Activated CD8-positive, alpha-beta T cell treated with anti-CD3 and anti-CD28 coated beads for 36 hours (primary cell): Measurements from ENCODE around the gene PCAT7. TPM values are rescaled to one million over a fixed set of nuclear protein-coding genes. Genes with fewer than 3 reads are reported as not detected.
"Not testable (repeated sequence)": the region's sequence is repeated elsewhere in the genome, so short reads cannot be mapped to it uniquely, and the experiment has no call there.

Experiments
- ATAC-seq: fragments of 200-7000 bp; cut with Tn5 transposase; one replicate; pipeline ENCODE4 v1.10.0; 2021; ENCODE audit warnings: mild to moderate bottlenecking, moderate library complexity
- CTCF ChIA-PET: fragments of 350-600 bp; sonication (Branson Sonifier 250); formaldehyde crosslinking; loops from one replicate; lab custom pipeline; 2021; ENCODE audit warnings: antibody characterized with exemption; lab: Charles Lee
- POLR2A ChIA-PET: fragments of 350-600 bp; sonication (Branson Sonifier 250); formaldehyde crosslinking; loops from one replicate; lab custom pipeline; 2021; ENCODE audit warnings: antibody characterized with exemption; lab: Charles Lee
- DNase-seq: peaks from one replicate; pipeline ENCODE4 v3.0.0-alpha.2; 2020
- H3K27ac Mint-ChIP-seq: one replicate; pipeline ENCODE4 v1.8.0; 2021; ENCODE audit warnings: mild to moderate bottlenecking, mixed read lengths
- H3K27me3 Mint-ChIP-seq: one replicate; pipeline ENCODE4 v1.8.0; 2021; ENCODE audit warnings: mixed read lengths
- H3K36me3 Mint-ChIP-seq: one replicate; pipeline ENCODE4 v1.8.0; 2021; ENCODE audit warnings: low read depth, mixed read lengths
- H3K4me1 Mint-ChIP-seq: one replicate; pipeline ENCODE4 v1.8.0; 2021; ENCODE audit warnings: low read depth, mixed read lengths
- H3K4me3 Mint-ChIP-seq: one replicate; pipeline ENCODE4 v1.8.0; 2021; ENCODE audit warnings: mild to moderate bottlenecking, moderate library complexity, mixed read lengths
- H3K9me3 Mint-ChIP-seq: one replicate; pipeline ENCODE4 v1.8.0; 2021; ENCODE audit warnings: mixed read lengths
- intact Hi-C: fragments of 100-400 bp; cut with micrococcal nuclease; formaldehyde crosslinking; loops from one replicate; pipeline ENCODE4 v1.10.0; 2022
- total RNA-seq, 2 experiments: library from RNA; stranded (reverse); gene quantifications; one replicate each; pipeline ENCODE4 v1.2.3, GENCODE V29; 2021
- TF ChIP-seq, protein P1 (sequence below): fragments of 200-600 bp; IDR thresholded peaks from one replicate; pipeline ENCODE4 v1.8.0; 2022; ENCODE audit warnings: antibody characterized with exemption, mild to moderate bottlenecking

The PCAT7 gene
- total RNA-seq, 2 experiments from 2014 or later = not detected

GRCh38 chr9:94584555-94584954 is 29.7 kb downstream of the PCAT7 start:
- intact Hi-C loops = no loop called here
- Mint-ChIP-seq H3K27ac (no peak overlapping the region), H3K4me1 (peaks cover 22% of the 10 kb centered on the region), H3K4me3 (no peak overlapping the region), H3K36me3 (no peaks in the 10 kb centered on the region), H3K9me3 (no peaks in the 10 kb centered on the region), H3K27me3 (peaks cover 9% of the 10 kb centered on the region)
- ATAC-seq (peak; percentile 69), DNase-seq (peak; percentile 39)
- ChIA-PET CTCF (no interaction called here), POLR2A (no interaction called here)
- TF ChIP-seq, protein P1, sequence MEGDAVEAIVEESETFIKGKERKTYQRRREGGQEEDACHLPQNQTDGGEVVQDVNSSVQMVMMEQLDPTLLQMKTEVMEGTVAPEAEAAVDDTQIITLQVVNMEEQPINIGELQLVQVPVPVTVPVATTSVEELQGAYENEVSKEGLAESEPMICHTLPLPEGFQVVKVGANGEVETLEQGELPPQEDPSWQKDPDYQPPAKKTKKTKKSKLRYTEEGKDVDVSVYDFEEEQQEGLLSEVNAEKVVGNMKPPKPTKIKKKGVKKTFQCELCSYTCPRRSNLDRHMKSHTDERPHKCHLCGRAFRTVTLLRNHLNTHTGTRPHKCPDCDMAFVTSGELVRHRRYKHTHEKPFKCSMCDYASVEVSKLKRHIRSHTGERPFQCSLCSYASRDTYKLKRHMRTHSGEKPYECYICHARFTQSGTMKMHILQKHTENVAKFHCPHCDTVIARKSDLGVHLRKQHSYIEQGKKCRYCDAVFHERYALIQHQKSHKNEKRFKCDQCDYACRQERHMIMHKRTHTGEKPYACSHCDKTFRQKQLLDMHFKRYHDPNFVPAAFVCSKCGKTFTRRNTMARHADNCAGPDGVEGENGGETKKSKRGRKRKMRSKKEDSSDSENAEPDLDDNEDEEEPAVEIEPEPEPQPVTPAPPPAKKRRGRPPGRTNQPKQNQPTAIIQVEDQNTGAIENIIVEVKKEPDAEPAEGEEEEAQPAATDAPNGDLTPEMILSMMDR = no peak

DNA sequence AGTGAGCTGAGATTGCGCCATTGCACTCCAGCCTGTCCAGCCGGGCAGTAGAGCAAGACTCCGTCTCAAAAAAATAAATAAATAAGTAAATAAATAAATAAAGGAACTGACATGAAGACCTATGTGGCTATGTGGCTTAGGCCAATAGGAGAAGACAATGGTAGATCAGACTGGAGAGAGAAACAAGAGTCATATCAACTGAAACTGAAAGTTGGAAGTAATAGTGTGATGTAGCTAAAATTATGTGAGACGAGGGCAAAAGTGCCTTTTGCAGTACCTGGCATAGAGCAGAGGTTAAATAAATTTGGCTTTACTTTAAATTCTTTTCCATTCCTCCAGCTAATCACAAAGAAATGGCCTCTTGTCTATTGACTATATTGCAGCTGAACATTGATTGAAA is 31.4 kb downstream of the PCAT7 start:
- ATAC-seq (peak; percentile 48), DNase-seq (no peak)
- peaks cover 9% of the 10 kb centered on the region for H3K27me3 Mint-ChIP-seq
- intact Hi-C loops = no loop called here
- TF ChIP-seq, protein P1 = no peak
- no peak overlapping the region for H3K4me3 Mint-ChIP-seq
- H3K9me3 Mint-ChIP-seq = no peaks in the 10 kb centered on the region
- CTCF ChIA-PET = interaction anchor here (0.9 to 1.1 kb wide), 3 partner anchors 11 to 95 kb away, joined by 3 read pairs; partner anchors contain the start of gene PCAT7
- H3K4me1 Mint-ChIP-seq = peaks cover 22% of the 10 kb centered on the region
- POLR2A ChIA-PET = interaction anchor here (0.8 to 0.9 kb wide), 2 partner anchors 24 to 59 kb away, joined by 3 read pairs; no protein-coding TSS in a partner anchor
- no peak overlapping the region for H3K27ac Mint-ChIP-seq
- no peaks in the 10 kb centered on the region for H3K36me3 Mint-ChIP-seq

DNA sequence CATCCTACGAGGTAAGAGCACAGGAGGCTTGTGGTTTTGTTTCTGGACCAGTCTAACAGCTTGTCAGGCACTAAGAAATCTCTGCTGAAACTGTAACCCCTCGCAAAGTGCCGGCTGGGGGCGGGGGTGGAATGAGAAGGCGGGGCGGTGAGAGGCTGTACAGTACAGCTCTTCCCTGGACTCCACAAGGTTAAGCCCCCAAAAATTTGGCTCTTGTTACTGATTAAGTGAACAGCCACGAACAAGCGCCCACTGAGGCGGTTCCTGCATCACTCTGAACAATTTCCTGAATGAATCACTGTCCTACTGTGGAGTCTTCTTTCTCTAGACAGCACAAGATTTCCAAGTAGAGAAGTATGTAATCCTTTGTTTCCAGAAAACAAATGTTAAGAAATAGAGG is 31.9 kb downstream of the PCAT7 start:
- no peaks in the 10 kb centered on the region for H3K9me3 Mint-ChIP-seq
- ATAC-seq (peak; percentile 12), DNase-seq (peak; percentile 9)
- ChIA-PET POLR2A (interaction anchor here (0.8 to 0.9 kb wide), 2 partner anchors 23 to 58 kb away, joined by 3 read pairs; no protein-coding TSS in a partner anchor), CTCF (no interaction called here)
- H3K36me3 Mint-ChIP-seq = no peaks in the 10 kb centered on the region
- intact Hi-C loops = no loop called here
- no peak overlapping the region for H3K4me3 Mint-ChIP-seq
- no peak overlapping the region for H3K27ac Mint-ChIP-seq
- H3K4me1 Mint-ChIP-seq = peaks cover 22% of the 10 kb centered on the region
- TF ChIP-seq, protein P1 = no peak
- H3K27me3 Mint-ChIP-seq = peaks cover 9% of the 10 kb centered on the region

GRCh38 chr9:94588681-94589080 is 33.8 kb downstream of the PCAT7 start:
- no peaks in the 10 kb centered on the region for H3K9me3 Mint-ChIP-seq
- ChIA-PET CTCF (no interaction called here), POLR2A (no interaction called here)
- no peak for DNase-seq
- H3K4me3 Mint-ChIP-seq = no peak overlapping the region
- H3K36me3 Mint-ChIP-seq = no peaks in the 10 kb centered on the region
- TF ChIP-seq, protein P1 = no peak
- no peak overlapping the region for H3K27ac Mint-ChIP-seq
- intact Hi-C loops = no loop called here
- ATAC-seq = no peak
- peaks cover 11% of the 10 kb centered on the region for H3K27me3 Mint-ChIP-seq
- H3K4me1 Mint-ChIP-seq = peaks cover 22% of the 10 kb centered on the region

DNA sequence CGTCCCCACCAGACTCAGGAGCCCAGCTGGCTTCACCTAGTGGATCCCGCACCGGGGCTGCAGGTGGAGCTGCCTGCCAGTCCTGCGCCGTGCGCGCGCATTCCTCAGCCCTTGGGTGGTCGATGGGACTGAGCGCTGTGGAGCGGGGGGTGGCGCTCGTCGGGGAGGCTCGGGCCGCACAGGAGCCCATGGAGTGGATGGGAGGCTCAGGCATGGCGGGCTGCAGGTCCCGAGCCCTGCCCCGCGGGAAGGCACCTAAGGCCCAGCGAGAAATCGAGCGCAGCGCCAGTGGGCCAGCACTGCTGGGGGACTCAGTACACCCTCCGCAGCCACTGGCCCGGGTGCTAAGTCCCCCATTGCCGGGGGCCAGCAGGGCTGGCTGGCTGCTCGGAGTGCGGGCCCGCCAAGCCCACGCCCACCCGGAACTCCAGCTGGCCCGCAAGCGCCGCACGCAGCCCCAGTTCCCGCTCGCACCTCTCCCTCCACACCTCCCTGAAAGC is 36.2 kb downstream of the PCAT7 start:
- intact Hi-C loops, H3K4me3 Mint-ChIP-seq, CTCF ChIA-PET, H3K4me1 Mint-ChIP-seq, H3K36me3 Mint-ChIP-seq, ATAC-seq, H3K9me3 Mint-ChIP-seq, DNase-seq, H3K27ac Mint-ChIP-seq, POLR2A ChIA-PET: not testable (repeated sequence)
- H3K27me3 Mint-ChIP-seq = peaks cover 12% of the 10 kb centered on the region
